ENCODE measurements around the gene CXCL17.

CXCL17 gene

DNA sequence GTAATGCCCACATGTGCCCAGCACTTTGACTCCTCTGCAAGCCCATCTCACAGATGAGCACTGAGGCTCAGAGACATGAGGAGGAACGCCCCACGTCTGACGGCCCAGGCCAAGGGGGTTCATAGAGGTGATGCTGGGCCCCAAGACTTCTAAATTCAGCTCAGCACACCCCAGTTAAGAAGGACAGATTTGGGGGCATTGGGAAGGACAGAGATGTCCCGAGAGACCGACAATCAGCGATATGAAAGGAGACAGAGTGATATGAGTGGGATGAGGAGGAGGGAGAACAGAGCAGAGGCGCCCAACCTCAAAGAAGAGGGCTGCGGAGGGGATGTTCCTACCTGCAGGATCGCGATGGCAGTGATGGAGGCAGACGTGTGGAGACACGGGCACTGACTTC, 52.8 kb downstream of the CXCL17 start, which contains the start of gene CNFN:
Gene CNFN, minus strand, starts transcription at position 399 of the 400 bp plus-strand sequence. CDS start 1,260 bp downstream, outside the sequence.
- peaks cover 2 to 9% (median 8%) of the 10 kb centered on the region in 5 donors for H3K4me1 ChIP-seq (ENCODE audit: control insufficient read depth in 5 of 5, insufficient read depth in 5 of 5, low read length in 5 of 5)
- H3K9ac ChIP-seq (ENCODE audit: low read length in 5 of 5) = no peak within 1 kb of the TSS
- no peak within 1 kb of the TSS for H3K27ac ChIP-seq (ENCODE audit: low read depth, low read length)
- H3K9me3 ChIP-seq (ENCODE audit: control insufficient read depth in 5 of 5, low read length in 5 of 5) = no peaks in the 10 kb centered on the region
- H3K36me3 ChIP-seq (ENCODE audit: control insufficient read depth in 5 of 5, insufficient read depth in 5 of 5, low read length in 5 of 5) = no peaks in the 10 kb centered on the region
- H3K27me3 ChIP-seq (ENCODE audit: control insufficient read depth in 5 of 5, insufficient read depth in 4 of 5, low read length in 5 of 5) = peaks cover 9 to 16% (median 14%) of the 10 kb centered on the region in 5 donors
- H3K4me3 ChIP-seq (ENCODE audit: low read depth in 1 of 5, low read length in 5 of 5) = no peak within 1 kb of the TSS

DNA sequence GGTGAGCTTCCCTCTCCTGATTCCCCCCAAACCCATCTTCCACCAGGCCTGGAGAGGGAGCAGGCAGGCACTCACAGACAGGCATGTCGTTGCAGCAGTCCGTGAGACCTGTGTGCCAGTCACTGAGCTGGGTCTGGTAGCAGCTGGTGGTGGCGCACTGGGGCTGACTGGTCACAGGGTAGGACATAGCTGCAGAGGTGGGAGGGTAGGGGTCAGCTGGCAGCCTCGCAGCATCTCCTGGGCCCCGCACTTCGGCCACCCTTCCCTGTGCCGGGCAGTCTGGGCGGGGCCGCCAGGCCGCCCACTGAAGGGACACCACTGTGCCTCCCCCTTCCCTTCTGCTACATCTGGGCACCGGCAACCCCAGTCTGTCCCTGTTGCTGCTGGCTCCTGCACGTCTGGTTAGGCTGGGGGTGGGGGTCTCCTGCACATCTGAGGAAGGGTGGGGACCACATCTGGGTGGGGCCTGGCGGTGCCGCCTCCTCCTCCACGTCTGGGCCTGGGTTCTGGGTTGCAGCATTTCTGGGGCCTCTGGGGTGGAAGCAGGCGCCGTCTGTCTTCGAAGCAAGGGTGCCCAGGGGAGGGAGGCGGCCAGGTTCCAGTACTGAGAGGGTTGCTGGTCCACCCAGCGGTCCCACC, 53.8 kb downstream of the CXCL17 start:
- peaks cover 2 to 9% (median 8%) of the 10 kb centered on the region in 5 donors for H3K4me1 ChIP-seq (ENCODE audit: control insufficient read depth in 5 of 5, insufficient read depth in 5 of 5, low read length in 5 of 5)
- no peaks in the 10 kb centered on the region for H3K9me3 ChIP-seq (ENCODE audit: control insufficient read depth in 5 of 5, low read length in 5 of 5)
- H3K27ac ChIP-seq (ENCODE audit: low read depth, low read length) = no peak overlapping the region
- no peaks in the 10 kb centered on the region for H3K36me3 ChIP-seq (ENCODE audit: control insufficient read depth in 5 of 5, insufficient read depth in 5 of 5, low read length in 5 of 5)
- H3K4me3 ChIP-seq (ENCODE audit: low read depth in 1 of 5, low read length in 5 of 5) = no peak overlapping the region
- H3K9ac ChIP-seq (ENCODE audit: low read length in 5 of 5) = no peak overlapping the region
- H3K27me3 ChIP-seq (ENCODE audit: control insufficient read depth in 5 of 5, insufficient read depth in 4 of 5, low read length in 5 of 5) = peaks cover 9 to 16% (median 14%) of the 10 kb centered on the region in 5 donors

DNA sequence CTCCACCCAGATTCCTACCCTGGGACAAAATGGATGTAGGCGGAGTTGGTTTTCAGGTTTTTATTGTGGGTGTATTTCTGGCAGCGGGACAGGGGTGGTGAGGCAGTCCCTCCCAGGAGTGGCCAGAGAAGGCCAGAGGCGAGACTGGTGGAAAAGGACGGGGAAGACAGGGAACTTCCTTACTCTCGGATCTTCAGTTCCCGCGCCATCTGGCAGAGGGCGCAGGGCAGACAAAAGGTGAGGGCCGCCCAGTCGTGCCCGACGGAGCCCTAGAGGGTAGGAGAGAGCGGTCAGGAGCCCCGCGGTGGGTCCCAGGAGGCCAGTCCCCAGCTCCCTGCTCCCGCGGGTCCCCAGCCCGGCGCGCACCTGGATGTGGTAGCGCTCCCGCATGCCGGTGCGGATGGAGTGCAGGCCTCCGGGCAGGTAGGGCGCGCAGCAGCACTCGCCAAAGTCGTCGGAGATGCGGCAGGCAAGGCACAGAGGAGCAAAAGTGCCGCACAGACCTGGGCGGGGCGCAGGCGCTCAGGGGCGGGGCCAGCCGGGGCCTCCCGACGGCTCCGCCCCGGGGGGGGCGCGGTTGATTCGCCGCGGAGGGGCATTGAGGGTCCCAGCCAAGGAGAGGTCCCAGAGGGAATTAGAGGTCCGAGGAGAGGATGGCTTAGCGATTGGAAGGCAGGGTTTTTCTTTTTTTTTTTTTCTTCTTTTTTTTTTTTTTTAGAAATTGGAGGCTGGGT, 55.6 kb downstream of the CXCL17 start:
- Histone ChIP-seq H3K9me3 (ENCODE audit: control insufficient read depth in 5 of 5, low read length in 5 of 5) (no peaks in the 10 kb centered on the region), H3K27ac (ENCODE audit: low read depth, low read length) (no peak overlapping the region), H3K9ac (ENCODE audit: low read length in 5 of 5) (peak overlapping the region in 2 of 5 donors; percentile 59 to 64), H3K36me3 (ENCODE audit: control insufficient read depth in 5 of 5, insufficient read depth in 5 of 5, low read length in 5 of 5) (no peaks in the 10 kb centered on the region), H3K27me3 (ENCODE audit: control insufficient read depth in 5 of 5, insufficient read depth in 4 of 5, low read length in 5 of 5) (peaks cover 9 to 19% (median 14%) of the 10 kb centered on the region in 5 donors), H3K4me3 (ENCODE audit: low read depth in 1 of 5, low read length in 5 of 5) (peak overlapping the region in 4 of 5 donors; percentile 42 to 68 (median 60)), H3K4me1 (ENCODE audit: control insufficient read depth in 5 of 5, insufficient read depth in 5 of 5, low read length in 5 of 5) (peaks cover 2 to 9% (median 8%) of the 10 kb centered on the region in 5 donors)

DNA sequence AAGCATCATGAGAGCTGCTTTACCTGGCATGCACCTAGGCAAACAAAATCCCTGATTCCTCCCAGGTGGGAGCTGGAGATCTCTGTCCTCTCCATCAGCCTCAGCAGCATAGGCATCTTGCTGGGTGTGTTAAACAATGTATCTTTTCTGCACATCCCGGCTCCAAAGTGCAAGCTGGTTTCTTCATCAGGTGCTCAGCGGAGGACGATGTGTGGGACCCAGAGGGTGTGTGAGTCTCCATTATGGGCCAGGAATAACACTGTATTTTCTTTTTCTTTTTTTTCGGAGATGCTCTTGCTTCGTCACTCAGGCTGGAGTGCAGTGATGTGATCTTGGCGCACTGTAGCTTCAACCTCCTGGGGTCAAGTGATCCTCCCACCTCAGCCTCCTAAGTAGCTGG, 62.6 kb downstream of the CXCL17 start:
- Histone ChIP-seq H3K9ac (ENCODE audit: low read length in 5 of 5) (no peak overlapping the region), H3K27me3 (ENCODE audit: control insufficient read depth in 5 of 5, insufficient read depth in 4 of 5, low read length in 5 of 5) (peaks cover 0 to 10% (median 3%) of the 10 kb centered on the region in 5 donors), H3K27ac (ENCODE audit: low read depth, low read length) (no peak overlapping the region)

More for the DNA sequence above, 62.6 kb downstream of the CXCL17 start:
- no peaks in the 10 kb centered on the region for H3K9me3 ChIP-seq (ENCODE audit: control insufficient read depth in 5 of 5, low read length in 5 of 5)
- H3K4me1 ChIP-seq (ENCODE audit: control insufficient read depth in 5 of 5, insufficient read depth in 5 of 5, low read length in 5 of 5) = peaks cover 0 to 9% (median 6%) of the 10 kb centered on the region in 5 donors
- peaks cover 0 to 17% (median 7%) of the 10 kb centered on the region in 5 donors for H3K36me3 ChIP-seq (ENCODE audit: control insufficient read depth in 5 of 5, insufficient read depth in 5 of 5, low read length in 5 of 5)
- no peak overlapping the region for H3K4me3 ChIP-seq (ENCODE audit: low read depth in 1 of 5, low read length in 5 of 5)

Measured in subcutaneous abdominal adipose tissue (tissue), 5 donors.